K562 (cell line): Measurements from ENCODE around the gene SDHAF3. TPM values are rescaled to one million over a fixed set of nuclear protein-coding genes. Genes with fewer than 3 reads are reported as not detected.

Source experiments
- HNRNPUL1 ChIP-seq: fragments of 200-400 bp; formaldehyde crosslinking; IDR thresholded peaks from 2 replicates; pipeline ENCODE4 v1.6.1; 2017; ENCODE audit warnings: low read length
- RCOR1 ChIP-seq, 2 experiments: IDR thresholded peaks; 2 replicates each; pipeline ENCODE4 v1.6.1; 2012; ENCODE audit warnings: low read depth in 2 of 2, low read length in 2 of 2, borderline replicate concordance in 1 of 2, improper control_type of control experiment in 1 of 2
- ZBTB1 ChIP-seq: sonication (generic); formaldehyde crosslinking; IDR thresholded peaks from 2 replicates; pipeline ENCODE4 v1.8.1; 2023; ENCODE audit warnings: missing genetic modification reagents, low read depth, mild to moderate bottlenecking, borderline replicate concordance
- ZNF75A ChIP-seq: fragments of 450-650 bp; formaldehyde crosslinking; IDR thresholded peaks from 2 replicates; pipeline ENCODE4 v1.4.0; 2020; ENCODE audit warnings: mild to moderate bottlenecking
- polyA plus RNA-seq, 8 experiments: library from polyadenylated mRNA; depleted of rRNA in 4 of 8; stranded (reverse) in 5 of 8; unstranded in 3 of 8; fragments of >200 nt; fragmentation: Nextera tagmentation in 2 of 8; fragmentation: Illumina TruSeq in 1 of 8; extraction: Ambion mirVana in 2 of 8; extraction: Trizol in 1 of 8; gene quantifications; 2 replicates each; pipeline versions ENCODE4 v1.2.1 to v1.2.3, GENCODE V29; 2011 to 2014; ENCODE audit warnings: inconsistent platforms in 1 of 8, missing spikeins in 1 of 8
- total RNA-seq, 7 experiments: library from RNA; depleted of rRNA in 6 of 7; stranded (reverse); fragments of >200 nt in 6 of 7; fragmentation: Illumina TruSeq in 2 of 7; extraction: Trizol in 2 of 7; gene quantifications; 2 replicates each; pipeline versions ENCODE4 v1.2.1 to v1.2.3, GENCODE V29; 2011 to 2021; ENCODE audit warnings: low replicate concordance in 1 of 7
- TF ChIP-seq, protein P1 (sequence below): fragments of 200-600 bp; sonication (generic); IDR thresholded peaks from one replicate; pipeline ENCODE4 v1.6.1; 2012; ENCODE audit warnings: mild to moderate bottlenecking, low read depth, low read length, inconsistent platforms
- TF ChIP-seq, protein P2 (sequence below): sonication (generic); formaldehyde crosslinking; IDR thresholded peaks from 2 replicates; pipeline ENCODE4 v1.5.0; 2020; ENCODE audit warnings: missing genetic modification reagents
- TF ChIP-seq, protein P3 (sequence below): fragments of 250-450 bp; sonication (Bioruptor Pico); IDR thresholded peaks from 2 replicates; pipeline ENCODE4 v1.5.0; 2020; ENCODE audit warnings: mild to moderate bottlenecking, borderline replicate concordance
- TF ChIP-seq, protein P4 (sequence below), 2 experiments: fragments of 200-800 bp in 1 of 2; sonication (Bioruptor generic) in 1 of 2; sonication (generic) in 1 of 2; formaldehyde crosslinking in 1 of 2; IDR thresholded peaks in 1 of 2; conservative IDR thresholded peaks in 1 of 2; 2 replicates each; pipeline versions ENCODE4 v1.5.0 to v1.6.1; 2016 to 2020; ENCODE audit warnings: missing compliant biosample characterization in 1 of 2, missing genetic modification characterization in 1 of 2, missing genetic modification reagents in 1 of 2
- TF ChIP-seq, protein P5 (sequence below): fragments of 250-450 bp; sonication (Bioruptor Pico); IDR thresholded peaks from 2 replicates; pipeline ENCODE4 v1.6.1; 2021; ENCODE audit warnings: mild to moderate bottlenecking
- TF ChIP-seq, protein P6 (sequence below): sonication (generic); formaldehyde crosslinking; IDR thresholded peaks from 2 replicates; pipeline ENCODE4 v1.9.0; 2022; ENCODE audit warnings: mild to moderate bottlenecking, missing genetic modification reagents

SDHAF3 gene
- total and polyA plus RNA-seq, 9 of the 15 experiments (the other 6 are each of a cell fraction or from before 2014, with no cell fraction given): 51.5 to 403 (median 145) TPM

DNA sequence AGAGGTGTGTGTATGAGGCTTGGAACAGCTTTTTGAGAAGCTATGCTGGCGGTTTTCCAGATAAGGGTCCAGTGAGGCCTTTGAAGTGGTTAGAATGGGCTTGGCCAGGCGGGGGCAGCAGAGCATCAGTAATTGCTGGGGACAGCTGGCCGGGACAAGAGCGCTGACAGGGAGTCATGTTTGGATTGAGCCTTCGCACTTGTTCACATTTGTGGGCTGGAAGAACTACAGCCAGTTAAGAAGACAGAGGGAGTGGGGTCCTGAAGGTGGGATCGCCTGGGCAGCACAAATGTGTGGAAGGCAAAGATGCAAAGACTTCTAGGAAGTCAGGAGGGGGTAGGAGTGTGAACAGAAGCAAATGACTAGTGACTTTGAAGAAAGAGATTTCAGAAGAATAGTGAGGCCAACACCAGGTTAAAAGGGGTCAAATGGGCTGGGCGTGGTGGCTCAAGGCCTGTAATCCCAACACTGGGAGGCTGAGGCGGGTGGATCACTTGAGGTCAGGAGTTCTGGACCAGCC lies 12.7 kb upstream of the SDHAF3 start (continued):
- TF ChIP-seq, protein P1, sequence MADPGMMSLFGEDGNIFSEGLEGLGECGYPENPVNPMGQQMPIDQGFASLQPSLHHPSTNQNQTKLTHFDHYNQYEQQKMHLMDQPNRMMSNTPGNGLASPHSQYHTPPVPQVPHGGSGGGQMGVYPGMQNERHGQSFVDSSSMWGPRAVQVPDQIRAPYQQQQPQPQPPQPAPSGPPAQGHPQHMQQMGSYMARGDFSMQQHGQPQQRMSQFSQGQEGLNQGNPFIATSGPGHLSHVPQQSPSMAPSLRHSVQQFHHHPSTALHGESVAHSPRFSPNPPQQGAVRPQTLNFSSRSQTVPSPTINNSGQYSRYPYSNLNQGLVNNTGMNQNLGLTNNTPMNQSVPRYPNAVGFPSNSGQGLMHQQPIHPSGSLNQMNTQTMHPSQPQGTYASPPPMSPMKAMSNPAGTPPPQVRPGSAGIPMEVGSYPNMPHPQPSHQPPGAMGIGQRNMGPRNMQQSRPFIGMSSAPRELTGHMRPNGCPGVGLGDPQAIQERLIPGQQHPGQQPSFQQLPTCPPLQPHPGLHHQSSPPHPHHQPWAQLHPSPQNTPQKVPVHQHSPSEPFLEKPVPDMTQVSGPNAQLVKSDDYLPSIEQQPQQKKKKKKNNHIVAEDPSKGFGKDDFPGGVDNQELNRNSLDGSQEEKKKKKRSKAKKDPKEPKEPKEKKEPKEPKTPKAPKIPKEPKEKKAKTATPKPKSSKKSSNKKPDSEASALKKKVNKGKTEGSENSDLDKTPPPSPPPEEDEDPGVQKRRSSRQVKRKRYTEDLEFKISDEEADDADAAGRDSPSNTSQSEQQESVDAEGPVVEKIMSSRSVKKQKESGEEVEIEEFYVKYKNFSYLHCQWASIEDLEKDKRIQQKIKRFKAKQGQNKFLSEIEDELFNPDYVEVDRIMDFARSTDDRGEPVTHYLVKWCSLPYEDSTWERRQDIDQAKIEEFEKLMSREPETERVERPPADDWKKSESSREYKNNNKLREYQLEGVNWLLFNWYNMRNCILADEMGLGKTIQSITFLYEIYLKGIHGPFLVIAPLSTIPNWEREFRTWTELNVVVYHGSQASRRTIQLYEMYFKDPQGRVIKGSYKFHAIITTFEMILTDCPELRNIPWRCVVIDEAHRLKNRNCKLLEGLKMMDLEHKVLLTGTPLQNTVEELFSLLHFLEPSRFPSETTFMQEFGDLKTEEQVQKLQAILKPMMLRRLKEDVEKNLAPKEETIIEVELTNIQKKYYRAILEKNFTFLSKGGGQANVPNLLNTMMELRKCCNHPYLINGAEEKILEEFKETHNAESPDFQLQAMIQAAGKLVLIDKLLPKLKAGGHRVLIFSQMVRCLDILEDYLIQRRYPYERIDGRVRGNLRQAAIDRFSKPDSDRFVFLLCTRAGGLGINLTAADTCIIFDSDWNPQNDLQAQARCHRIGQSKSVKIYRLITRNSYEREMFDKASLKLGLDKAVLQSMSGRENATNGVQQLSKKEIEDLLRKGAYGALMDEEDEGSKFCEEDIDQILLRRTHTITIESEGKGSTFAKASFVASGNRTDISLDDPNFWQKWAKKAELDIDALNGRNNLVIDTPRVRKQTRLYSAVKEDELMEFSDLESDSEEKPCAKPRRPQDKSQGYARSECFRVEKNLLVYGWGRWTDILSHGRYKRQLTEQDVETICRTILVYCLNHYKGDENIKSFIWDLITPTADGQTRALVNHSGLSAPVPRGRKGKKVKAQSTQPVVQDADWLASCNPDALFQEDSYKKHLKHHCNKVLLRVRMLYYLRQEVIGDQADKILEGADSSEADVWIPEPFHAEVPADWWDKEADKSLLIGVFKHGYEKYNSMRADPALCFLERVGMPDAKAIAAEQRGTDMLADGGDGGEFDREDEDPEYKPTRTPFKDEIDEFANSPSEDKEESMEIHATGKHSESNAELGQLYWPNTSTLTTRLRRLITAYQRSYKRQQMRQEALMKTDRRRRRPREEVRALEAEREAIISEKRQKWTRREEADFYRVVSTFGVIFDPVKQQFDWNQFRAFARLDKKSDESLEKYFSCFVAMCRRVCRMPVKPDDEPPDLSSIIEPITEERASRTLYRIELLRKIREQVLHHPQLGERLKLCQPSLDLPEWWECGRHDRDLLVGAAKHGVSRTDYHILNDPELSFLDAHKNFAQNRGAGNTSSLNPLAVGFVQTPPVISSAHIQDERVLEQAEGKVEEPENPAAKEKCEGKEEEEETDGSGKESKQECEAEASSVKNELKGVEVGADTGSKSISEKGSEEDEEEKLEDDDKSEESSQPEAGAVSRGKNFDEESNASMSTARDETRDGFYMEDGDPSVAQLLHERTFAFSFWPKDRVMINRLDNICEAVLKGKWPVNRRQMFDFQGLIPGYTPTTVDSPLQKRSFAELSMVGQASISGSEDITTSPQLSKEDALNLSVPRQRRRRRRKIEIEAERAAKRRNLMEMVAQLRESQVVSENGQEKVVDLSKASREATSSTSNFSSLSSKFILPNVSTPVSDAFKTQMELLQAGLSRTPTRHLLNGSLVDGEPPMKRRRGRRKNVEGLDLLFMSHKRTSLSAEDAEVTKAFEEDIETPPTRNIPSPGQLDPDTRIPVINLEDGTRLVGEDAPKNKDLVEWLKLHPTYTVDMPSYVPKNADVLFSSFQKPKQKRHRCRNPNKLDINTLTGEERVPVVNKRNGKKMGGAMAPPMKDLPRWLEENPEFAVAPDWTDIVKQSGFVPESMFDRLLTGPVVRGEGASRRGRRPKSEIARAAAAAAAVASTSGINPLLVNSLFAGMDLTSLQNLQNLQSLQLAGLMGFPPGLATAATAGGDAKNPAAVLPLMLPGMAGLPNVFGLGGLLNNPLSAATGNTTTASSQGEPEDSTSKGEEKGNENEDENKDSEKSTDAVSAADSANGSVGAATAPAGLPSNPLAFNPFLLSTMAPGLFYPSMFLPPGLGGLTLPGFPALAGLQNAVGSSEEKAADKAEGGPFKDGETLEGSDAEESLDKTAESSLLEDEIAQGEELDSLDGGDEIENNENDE: no peak
- TF ChIP-seq HNRNPUL1: no peak
- TF ChIP-seq, protein P2, sequence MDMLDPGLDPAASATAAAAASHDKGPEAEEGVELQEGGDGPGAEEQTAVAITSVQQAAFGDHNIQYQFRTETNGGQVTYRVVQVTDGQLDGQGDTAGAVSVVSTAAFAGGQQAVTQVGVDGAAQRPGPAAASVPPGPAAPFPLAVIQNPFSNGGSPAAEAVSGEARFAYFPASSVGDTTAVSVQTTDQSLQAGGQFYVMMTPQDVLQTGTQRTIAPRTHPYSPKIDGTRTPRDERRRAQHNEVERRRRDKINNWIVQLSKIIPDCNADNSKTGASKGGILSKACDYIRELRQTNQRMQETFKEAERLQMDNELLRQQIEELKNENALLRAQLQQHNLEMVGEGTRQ (CRISPR knock-in tag): no peak
- no peak for TF ChIP-seq RCOR1 (IDR thresholded peaks at IDR 0.05; ENCODE audit: borderline replicate concordance in 1 of 2, low read depth in 2 of 2, low read length in 2 of 2)
- TF ChIP-seq ZBTB1 (CRISPR knock-in tag): no peak
- TF ChIP-seq, protein P3, sequence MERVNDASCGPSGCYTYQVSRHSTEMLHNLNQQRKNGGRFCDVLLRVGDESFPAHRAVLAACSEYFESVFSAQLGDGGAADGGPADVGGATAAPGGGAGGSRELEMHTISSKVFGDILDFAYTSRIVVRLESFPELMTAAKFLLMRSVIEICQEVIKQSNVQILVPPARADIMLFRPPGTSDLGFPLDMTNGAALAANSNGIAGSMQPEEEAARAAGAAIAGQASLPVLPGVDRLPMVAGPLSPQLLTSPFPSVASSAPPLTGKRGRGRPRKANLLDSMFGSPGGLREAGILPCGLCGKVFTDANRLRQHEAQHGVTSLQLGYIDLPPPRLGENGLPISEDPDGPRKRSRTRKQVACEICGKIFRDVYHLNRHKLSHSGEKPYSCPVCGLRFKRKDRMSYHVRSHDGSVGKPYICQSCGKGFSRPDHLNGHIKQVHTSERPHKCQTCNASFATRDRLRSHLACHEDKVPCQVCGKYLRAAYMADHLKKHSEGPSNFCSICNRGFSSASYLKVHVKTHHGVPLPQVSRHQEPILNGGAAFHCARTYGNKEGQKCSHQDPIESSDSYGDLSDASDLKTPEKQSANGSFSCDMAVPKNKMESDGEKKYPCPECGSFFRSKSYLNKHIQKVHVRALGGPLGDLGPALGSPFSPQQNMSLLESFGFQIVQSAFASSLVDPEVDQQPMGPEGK (CRISPR knock-in tag): no peak
- TF ChIP-seq, protein P4, sequence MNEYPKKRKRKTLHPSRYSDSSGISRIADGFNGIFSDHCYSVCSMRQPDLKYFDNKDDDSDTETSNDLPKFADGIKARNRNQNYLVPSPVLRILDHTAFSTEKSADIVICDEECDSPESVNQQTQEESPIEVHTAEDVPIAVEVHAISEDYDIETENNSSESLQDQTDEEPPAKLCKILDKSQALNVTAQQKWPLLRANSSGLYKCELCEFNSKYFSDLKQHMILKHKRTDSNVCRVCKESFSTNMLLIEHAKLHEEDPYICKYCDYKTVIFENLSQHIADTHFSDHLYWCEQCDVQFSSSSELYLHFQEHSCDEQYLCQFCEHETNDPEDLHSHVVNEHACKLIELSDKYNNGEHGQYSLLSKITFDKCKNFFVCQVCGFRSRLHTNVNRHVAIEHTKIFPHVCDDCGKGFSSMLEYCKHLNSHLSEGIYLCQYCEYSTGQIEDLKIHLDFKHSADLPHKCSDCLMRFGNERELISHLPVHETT (CRISPR knock-in tag; conservative IDR thresholded peaks at IDR 0.05 in 1 of 2, IDR thresholded peaks at IDR 0.05 in 1 of 2): no peak
- TF ChIP-seq, protein P5, sequence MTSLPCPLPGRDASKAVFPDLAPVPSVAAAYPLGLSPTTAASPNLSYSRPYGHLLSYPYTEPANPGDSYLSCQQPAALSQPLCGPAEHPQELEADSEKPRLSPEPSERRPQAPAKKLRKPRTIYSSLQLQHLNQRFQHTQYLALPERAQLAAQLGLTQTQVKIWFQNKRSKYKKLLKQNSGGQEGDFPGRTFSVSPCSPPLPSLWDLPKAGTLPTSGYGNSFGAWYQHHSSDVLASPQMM (CRISPR knock-in tag): no peak
- TF ChIP-seq ZNF75A: no peak
- TF ChIP-seq, protein P6, sequence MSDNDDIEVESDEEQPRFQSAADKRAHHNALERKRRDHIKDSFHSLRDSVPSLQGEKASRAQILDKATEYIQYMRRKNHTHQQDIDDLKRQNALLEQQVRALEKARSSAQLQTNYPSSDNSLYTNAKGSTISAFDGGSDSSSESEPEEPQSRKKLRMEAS (CRISPR knock-in tag): no peak
